Endothelial cell of umbilical vein (primary cell): ENCODE measurements around the gene ZYX.

Experiments
- GATA2 ChIP-seq: IDR thresholded peaks from 2 replicates; pipeline ENCODE4 v1.7.0; 2011; ENCODE audit warnings: low read depth, mild to moderate bottlenecking, moderate library complexity, mixed read lengths, low read length; ENCODE audit not compliant: insufficient read length, insufficient read depth
- MAX ChIP-seq: IDR thresholded peaks from 2 replicates; pipeline ENCODE4 v1.6.1; 2011; ENCODE audit not compliant: insufficient read depth, insufficient read length

DNA sequence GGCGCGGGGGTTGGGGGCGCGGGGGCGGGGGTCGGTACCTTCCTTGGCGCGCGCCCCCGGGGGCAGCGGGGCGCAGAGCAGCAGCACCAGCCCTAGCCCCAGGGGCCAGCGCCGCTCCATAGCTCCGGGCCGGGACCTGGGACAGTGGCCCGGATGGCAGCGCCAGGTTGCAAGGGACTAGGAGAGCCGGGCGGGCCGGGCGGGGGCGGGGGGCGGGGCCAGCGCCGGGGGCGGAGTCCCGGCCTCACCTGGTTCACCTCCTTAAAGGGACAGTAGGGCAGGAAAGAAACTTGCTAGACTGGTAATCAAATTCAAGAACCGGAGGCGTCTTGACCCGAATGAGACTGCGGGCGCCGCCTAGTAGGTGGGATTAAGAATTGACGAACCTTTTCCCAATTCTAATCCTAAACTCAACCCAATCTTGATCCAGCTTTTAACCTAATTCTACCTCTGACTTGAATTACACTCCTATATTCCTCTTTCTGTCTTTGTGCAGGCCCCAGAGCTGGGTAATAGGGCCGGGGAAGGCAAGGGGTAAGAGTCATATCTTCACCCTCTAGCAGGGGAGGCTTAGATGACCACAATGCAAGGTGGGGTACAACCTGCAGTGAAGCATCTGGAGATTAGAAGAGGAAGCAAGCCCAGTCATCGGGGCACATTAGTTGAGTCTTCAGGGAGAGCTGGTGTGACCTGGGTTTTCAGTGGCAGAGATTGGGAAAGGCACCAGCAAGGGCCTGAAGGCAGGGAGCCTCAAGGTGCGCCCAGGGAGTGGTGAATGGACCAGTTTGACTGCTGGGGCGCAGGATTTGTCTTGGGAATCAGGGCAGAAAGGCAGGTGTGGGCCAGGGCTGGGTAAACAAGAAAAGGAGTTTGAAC lies 27.8 kb downstream of the ZYX start, which contains the start of gene EPHA1:
- TF ChIP-seq GATA2: no peak
- no peak for TF ChIP-seq MAX
